Colonic mucosa (tissue), 4 donors: Measurements from ENCODE around the gene KIF5A. TPM values are rescaled to one million over a fixed set of nuclear protein-coding genes. Genes with fewer than 3 reads are reported as not detected.
A peak's percentile ranks its signal among the peaks of the same experiment; 100 is the strongest.

Source experiments
- DNase-seq: peaks from one replicate; pipeline ENCODE4 v3.0.0-alpha.2; 2020
- H3K27ac ChIP-seq: fragments of 200-600 bp; one replicate; pipeline ENCODE4 v1.8.0; 2021
- H3K27me3 ChIP-seq: fragments of 200-600 bp; one replicate; pipeline ENCODE4 v1.8.0; 2021
- H3K36me3 ChIP-seq: fragments of 200-600 bp; one replicate; pipeline ENCODE4 v1.8.0; 2021
- H3K4me1 ChIP-seq: fragments of 200-600 bp; one replicate; pipeline ENCODE4 v1.8.0; 2021; ENCODE audit warnings: mild to moderate bottlenecking
- H3K4me3 ChIP-seq: fragments of 200-600 bp; one replicate; pipeline ENCODE4 v1.8.0; 2021
- H3K9ac ChIP-seq, 2 donors: one replicate each; pipeline ENCODE4 v1.7.0; 2013; ENCODE audit warnings: control low read depth in 2 of 2, low read depth in 2 of 2, low read length in 2 of 2
- H3K9me3 ChIP-seq: fragments of 200-600 bp; one replicate; pipeline ENCODE4 v1.8.0; 2021
- intact Hi-C: fragments of 100-400 bp; cut with DNase I; formaldehyde crosslinking; loops from one replicate; pipeline ENCODE4 v1.14.1; 2022
- total RNA-seq, 2 donors: library from RNA; stranded (reverse); fragmentation: NEBNext Ultra II Directional in 1 of 2; extraction: Animal tissue kit (Norgen Biotek cat#: 25700) in 1 of 2; gene quantifications; one replicate each; pipeline ENCODE4 v1.2.1, GENCODE V29; 2021
- TF ChIP-seq, protein P1 (sequence below): fragments of 200-600 bp; IDR thresholded peaks from one replicate; pipeline ENCODE4 v1.8.0; 2022; ENCODE audit warnings: antibody characterized with exemption, mild to moderate bottlenecking
- donor health status: healthy.
- donor health status: DM: no; HTN: no; CAD: no.
- donor health status: DM: no; HTN: no; CAD: no.

The KIF5A gene
- total RNA-seq, 2 donors from 2014 or later: 0.67 to 2.1 TPM

DNA sequence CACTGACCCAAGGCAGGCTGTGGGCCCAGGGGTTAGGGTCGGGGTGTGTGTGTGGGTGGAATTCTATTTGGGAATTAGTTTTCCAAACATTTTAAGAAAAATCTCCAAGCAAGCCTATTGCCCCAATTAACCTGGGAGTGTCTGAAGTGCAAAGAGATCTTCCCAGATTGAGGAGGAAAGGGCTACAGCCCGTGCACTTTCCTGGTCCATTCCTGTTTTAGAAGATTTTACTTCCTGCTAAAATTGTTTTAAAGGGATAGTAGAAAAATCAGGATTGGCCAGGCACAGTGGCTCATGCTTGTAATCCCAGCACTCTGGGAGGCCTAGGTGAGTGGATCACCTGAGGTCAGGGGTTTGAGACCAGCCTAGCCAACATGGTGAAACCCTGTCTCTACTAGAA is 8.1 kb upstream of the KIF5A start:
- Histone ChIP-seq H3K27me3 (no peaks in the 10 kb centered on the region), H3K4me3 (no peak overlapping the region), H3K4me1 (peaks cover 8% of the 10 kb centered on the region), H3K9me3 (no peaks in the 10 kb centered on the region), H3K27ac (peak overlapping the region; percentile 49), H3K36me3 (no peaks in the 10 kb centered on the region), H3K9ac (peak overlapping the region in 1 of 2 donors; percentile 63)
- intact Hi-C loops: no loop called here
- DNase-seq: peak; percentile 34
- TF ChIP-seq, protein P1, sequence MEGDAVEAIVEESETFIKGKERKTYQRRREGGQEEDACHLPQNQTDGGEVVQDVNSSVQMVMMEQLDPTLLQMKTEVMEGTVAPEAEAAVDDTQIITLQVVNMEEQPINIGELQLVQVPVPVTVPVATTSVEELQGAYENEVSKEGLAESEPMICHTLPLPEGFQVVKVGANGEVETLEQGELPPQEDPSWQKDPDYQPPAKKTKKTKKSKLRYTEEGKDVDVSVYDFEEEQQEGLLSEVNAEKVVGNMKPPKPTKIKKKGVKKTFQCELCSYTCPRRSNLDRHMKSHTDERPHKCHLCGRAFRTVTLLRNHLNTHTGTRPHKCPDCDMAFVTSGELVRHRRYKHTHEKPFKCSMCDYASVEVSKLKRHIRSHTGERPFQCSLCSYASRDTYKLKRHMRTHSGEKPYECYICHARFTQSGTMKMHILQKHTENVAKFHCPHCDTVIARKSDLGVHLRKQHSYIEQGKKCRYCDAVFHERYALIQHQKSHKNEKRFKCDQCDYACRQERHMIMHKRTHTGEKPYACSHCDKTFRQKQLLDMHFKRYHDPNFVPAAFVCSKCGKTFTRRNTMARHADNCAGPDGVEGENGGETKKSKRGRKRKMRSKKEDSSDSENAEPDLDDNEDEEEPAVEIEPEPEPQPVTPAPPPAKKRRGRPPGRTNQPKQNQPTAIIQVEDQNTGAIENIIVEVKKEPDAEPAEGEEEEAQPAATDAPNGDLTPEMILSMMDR: no peak

DNA sequence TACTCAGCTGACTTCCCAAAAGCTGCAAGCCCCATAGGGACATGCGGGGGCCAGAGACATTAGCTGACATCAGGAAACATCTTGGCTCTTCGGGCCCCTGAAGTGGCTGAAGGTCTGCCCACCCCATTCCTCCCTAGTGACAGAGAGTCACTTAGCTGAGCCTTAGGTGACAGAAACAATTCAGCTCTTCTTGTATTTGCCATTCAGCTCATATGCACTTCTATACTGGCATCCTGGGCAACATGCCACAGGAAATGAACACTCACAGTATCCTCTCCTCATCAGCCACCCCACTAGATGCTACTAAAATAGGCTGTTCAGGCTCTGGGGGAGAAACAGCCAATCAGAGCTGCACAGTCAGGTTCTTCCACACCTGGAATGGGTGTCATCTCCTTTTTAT is 6.3 kb upstream of the KIF5A start:
- Histone ChIP-seq H3K4me1 (peaks cover 8% of the 10 kb centered on the region), H3K36me3 (no peaks in the 10 kb centered on the region), H3K27me3 (no peaks in the 10 kb centered on the region), H3K9me3 (no peaks in the 10 kb centered on the region), H3K27ac (no peak overlapping the region), H3K4me3 (no peak overlapping the region), H3K9ac (no peak overlapping the region)
- TF ChIP-seq, protein P1: no peak
- no peak for DNase-seq
- intact Hi-C loops: no loop called here

DNA sequence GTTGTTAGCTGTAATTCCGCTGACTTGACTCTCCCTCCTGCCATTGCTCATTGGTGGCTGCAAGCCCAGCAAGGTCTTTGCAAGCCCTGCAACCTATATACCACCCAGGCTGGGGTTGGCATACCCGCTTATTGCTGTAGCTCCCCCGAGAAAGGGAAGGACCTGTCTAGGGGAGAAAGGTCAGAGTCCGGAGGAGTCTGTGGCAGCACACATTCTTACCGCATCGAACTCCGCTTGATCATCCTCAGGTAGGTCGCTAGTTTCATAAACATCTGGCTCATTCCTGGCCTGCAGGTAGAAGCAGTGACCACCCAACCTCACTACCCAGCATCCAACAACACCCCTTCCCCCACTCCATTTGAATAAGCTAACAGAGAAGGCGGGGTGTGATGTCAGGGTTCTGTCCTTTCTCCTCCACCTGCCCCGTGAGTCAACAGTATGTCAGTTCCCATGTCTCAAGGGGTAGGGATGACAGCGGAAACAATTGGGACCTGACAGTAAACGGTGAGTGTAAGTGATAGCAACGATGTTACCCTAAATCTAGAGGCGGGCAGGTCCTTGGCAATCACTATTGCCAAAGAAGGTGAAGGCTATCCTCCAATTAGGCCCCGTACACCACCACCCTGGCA is 3.9 kb upstream of the KIF5A start:
- Histone ChIP-seq H3K27me3 (peaks cover 5% of the 10 kb centered on the region), H3K27ac (peak overlapping the region; percentile 71), H3K4me3 (peak overlapping the region; percentile 79), H3K4me1 (peaks cover 8% of the 10 kb centered on the region), H3K9me3 (no peaks in the 10 kb centered on the region), H3K36me3 (no peaks in the 10 kb centered on the region), H3K9ac (peak overlapping the region; percentile 92 to 94)
- intact Hi-C loops: no loop called here
- TF ChIP-seq, protein P1: no peak
- DNase-seq: peak; percentile 51

DNA sequence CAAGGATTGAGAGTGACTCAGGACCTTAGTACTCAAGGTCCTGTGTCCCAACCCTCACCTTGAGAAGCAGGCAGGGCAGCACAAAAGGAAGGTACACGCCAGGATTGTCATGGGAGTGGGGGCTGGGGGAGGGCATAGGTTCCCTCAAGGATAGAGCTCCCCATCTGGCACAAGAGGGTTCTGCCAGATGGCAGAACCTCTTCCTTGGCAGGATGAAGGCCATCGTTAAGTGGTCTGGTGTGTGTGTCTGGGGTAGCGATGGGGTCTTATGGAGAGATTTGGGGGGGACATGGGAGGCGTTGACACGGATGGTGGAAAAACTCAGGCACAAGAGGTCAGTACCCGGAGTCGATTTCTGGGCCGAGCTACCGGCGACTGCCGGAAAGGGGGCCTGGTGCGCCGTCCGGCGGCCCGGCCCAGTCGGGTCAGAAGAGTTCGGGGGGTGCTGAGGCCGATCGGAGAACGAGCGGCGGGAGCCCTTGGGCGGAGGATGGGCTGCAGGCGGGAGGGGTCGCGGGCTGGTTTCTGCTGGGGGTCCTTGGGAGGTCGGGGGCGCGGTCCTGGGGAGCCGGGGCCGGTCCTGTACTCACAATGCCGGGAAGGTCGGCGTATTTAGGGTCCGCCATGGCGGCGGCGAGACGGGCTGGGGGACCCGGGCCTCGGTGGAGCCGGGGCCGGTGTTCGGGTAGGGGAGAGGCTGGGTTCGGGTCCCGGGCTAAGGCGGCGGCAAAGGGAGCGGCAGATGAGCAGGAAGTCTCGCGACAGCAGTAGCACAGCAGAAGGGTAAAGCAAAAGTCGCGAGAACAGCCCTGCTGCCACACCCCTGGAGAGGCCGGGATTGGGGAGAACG is 3.2 kb upstream of the KIF5A start, which contains the start of gene DCTN2:
DCTN2 (minus strand) TSS at position 755 of the 850 bp plus-strand sequence; CDS start at position 626, 129 bp downstream.
- peak; percentile 98 for DNase-seq
- peaks cover 8% of the 10 kb centered on the region for H3K4me1 ChIP-seq
- TF ChIP-seq, protein P1: no peak
- peaks cover 5% of the 10 kb centered on the region for H3K27me3 ChIP-seq
- peak within 1 kb of the TSS; percentile 71 for H3K27ac ChIP-seq
- H3K4me3 ChIP-seq: peak within 1 kb of the TSS; percentile 79
- peak within 1 kb of the TSS; percentile 92 to 94 for H3K9ac ChIP-seq
- intact Hi-C loops: no loop called here
- H3K9me3 ChIP-seq: no peaks in the 10 kb centered on the region
- H3K36me3 ChIP-seq: no peaks in the 10 kb centered on the region

DNA sequence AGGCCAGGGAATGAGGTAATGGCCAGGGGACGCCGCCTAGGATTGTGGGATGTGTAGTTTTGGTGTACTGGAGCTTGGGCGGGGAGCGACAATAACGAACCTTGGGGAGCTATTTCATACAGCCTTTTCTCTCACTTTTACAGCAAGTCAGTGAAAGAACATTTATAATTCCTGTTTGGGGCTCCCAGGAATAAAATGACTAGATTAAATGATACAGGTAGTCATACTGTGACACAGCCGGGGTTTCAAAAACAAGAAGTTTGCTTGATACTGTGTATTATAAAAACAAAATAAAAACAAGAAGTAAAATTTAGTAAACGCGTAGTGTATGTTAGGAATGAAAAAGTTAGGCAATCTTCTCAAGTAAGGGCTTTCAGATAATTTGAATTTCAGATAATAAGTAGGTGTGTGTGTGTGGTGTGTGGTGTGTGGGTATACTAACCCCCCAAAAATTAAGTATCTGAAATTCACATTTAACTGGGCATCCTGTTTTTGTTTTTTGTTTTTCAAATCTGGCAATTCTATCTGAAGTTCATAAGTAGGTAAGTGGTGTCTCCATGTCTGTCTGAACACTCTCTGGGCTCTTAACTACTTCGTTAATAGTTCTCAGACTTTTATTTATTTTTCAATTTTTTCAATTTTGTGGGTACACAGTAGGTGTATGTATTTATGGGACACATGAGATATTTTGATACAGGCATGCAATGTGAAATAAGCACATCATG is 2.4 kb upstream of the KIF5A start:
- TF ChIP-seq, protein P1: no peak
- H3K36me3 ChIP-seq: no peaks in the 10 kb centered on the region
- peaks cover 8% of the 10 kb centered on the region for H3K4me1 ChIP-seq
- intact Hi-C loops: no loop called here
- no peaks in the 10 kb centered on the region for H3K9me3 ChIP-seq
- H3K27ac ChIP-seq: no peak overlapping the region
- peak overlapping the region; percentile 79 for H3K4me3 ChIP-seq
- H3K27me3 ChIP-seq: peaks cover 5% of the 10 kb centered on the region
- H3K9ac ChIP-seq: peak overlapping the region in 1 of 2 donors; percentile 92
- no peak for DNase-seq
